Spleen (tissue), 11 donors: ENCODE results near the gene ADAM10. TPM values are rescaled to one million over a fixed set of nuclear protein-coding genes. Genes with fewer than 3 reads are reported as not detected.

Experiments used
- DNase-seq: peaks from one replicate; pipeline ENCODE4 v3.0.0-alpha.2; 2020
- H3K27ac ChIP-seq, 8 donors: fragments of 200-600 bp; sonication (generic) in 7 of 8; 1 replicate in 4 of 8; 2 replicates in 4 of 8; pipeline versions ENCODE4 v1.5.0 to v1.8.0; 2016 to 2021; ENCODE audit warnings: inconsistent platforms in 4 of 8, mild to moderate bottlenecking in 4 of 8, moderate library complexity in 1 of 8
- H3K27me3 ChIP-seq, 7 donors: fragments of 200-600 bp; sonication (generic) in 6 of 7; replicated peaks in 1 of 7; 1 replicate in 4 of 7; 2 replicates in 3 of 7; pipeline versions ENCODE4 v1.5.0 to v1.8.0; 2016 to 2021; ENCODE audit warnings: inconsistent platforms in 3 of 7, mild to moderate bottlenecking in 1 of 7
- H3K36me3 ChIP-seq, 6 donors: fragments of 200-600 bp; sonication (generic) in 5 of 6; 1 replicate in 4 of 6; 2 replicates in 2 of 6; pipeline versions ENCODE4 v1.5.0 to v1.8.0; 2016 to 2021; ENCODE audit warnings: inconsistent platforms in 2 of 6
- H3K4me1 ChIP-seq, 6 donors: fragments of 200-600 bp; sonication (generic) in 5 of 6; 1 replicate in 3 of 6; 2 replicates in 3 of 6; pipeline versions ENCODE4 v1.5.0 to v1.8.0; 2016 to 2021; ENCODE audit warnings: inconsistent platforms in 3 of 6
- H3K4me3 ChIP-seq, 8 donors: fragments of 200-600 bp; sonication (generic) in 7 of 8; 1 replicate in 4 of 8; 2 replicates in 4 of 8; pipeline versions ENCODE4 v1.5.0 to v1.8.0; 2016 to 2021; ENCODE audit warnings: inconsistent platforms in 4 of 8, mild to moderate bottlenecking in 4 of 8, moderate library complexity in 2 of 8
- H3K9me3 ChIP-seq, 8 donors: fragments of 200-600 bp; sonication (generic) in 7 of 8; 1 replicate in 4 of 8; 2 replicates in 4 of 8; pipeline versions ENCODE4 v1.5.0 to v1.8.0; 2016 to 2021; ENCODE audit warnings: inconsistent platforms in 4 of 8
- POLR2A ChIP-seq, 3 donors: fragments of 450-650 bp; IDR thresholded peaks; one replicate each; pipeline ENCODE4 v1.5.1; 2017; ENCODE audit warnings: antibody characterized with exemption in 3 of 3, mild to moderate bottlenecking in 1 of 3
- POLR2AphosphoS5 ChIP-seq, 3 donors: sonication (generic); formaldehyde crosslinking; IDR thresholded peaks; one replicate each; pipeline ENCODE4 v1.5.1; 2017; ENCODE audit warnings: antibody characterized with exemption in 3 of 3
- WGBS, 5 donors: extraction: QIAGEN DNeasy Blood & Tissue Kit in 3 of 5; methylation state at CpG; one replicate each; pipeline versions ENCODE4 v1.1.5 to v1.1.7; 2013 to 2018; 5-methylcytosine and 5-hydroxymethylcytosine counted together
- intact Hi-C: fragments of 100-400 bp; cut with DNase I; formaldehyde crosslinking; loops from one replicate; pipeline ENCODE4 v1.15.0; 2023; ENCODE audit warnings: low total_unique reads
- polyA plus RNA-seq, 3 donors: library from polyadenylated mRNA; stranded (reverse); fragments of 200-250 nt; gene quantifications; one replicate each; pipeline ENCODE4 v1.2.1, GENCODE V29; 2013
- total RNA-seq, 7 donors: library from RNA; depleted of rRNA in 3 of 7; stranded (reverse); fragments of >200 nt in 3 of 7; fragmentation: NEBNext Ultra II Directional in 4 of 7; extraction: Animal tissue kit (Norgen Biotek cat#: 25700) in 4 of 7; gene quantifications; one replicate each; pipeline versions ENCODE4 v1.1.0 to v1.2.1, GENCODE V29; 2016 to 2021
- TF ChIP-seq, protein P1 (sequence below), 11 experiments: fragments of 200-600 bp in 7 of 11; fragments of 450-650 bp in 4 of 11; sonication (generic) in 4 of 11; IDR thresholded peaks in 8 of 11; conservative IDR thresholded peaks in 3 of 11; 1 replicate in 7 of 11; 2 replicates in 4 of 11; pipeline versions ENCODE4 v1.4.0 to v1.8.0; 2016 to 2021; ENCODE audit warnings: antibody characterized with exemption in 11 of 11, inconsistent platforms in 4 of 11, mild to moderate bottlenecking in 1 of 11
- donor health status: healthy with polysubstance abuse.
- donor health status: DM: no; HTN: no; CAD: no; lungs with moderate emphysema.
- donor health status: DM: no; HTN: no; CAD: no.
- donor health status: Bipolar disorder and iron deficiency.
- donor health status: healthy.
- donor health status: DM: no; HTN: no; CAD: no.
- donor health status: DM: yes; HTN: yes; CAD: no.

The ADAM10 gene
- total and polyA plus RNA-seq, 10 donors = 7.6 to 205 (median 123) TPM

DNA sequence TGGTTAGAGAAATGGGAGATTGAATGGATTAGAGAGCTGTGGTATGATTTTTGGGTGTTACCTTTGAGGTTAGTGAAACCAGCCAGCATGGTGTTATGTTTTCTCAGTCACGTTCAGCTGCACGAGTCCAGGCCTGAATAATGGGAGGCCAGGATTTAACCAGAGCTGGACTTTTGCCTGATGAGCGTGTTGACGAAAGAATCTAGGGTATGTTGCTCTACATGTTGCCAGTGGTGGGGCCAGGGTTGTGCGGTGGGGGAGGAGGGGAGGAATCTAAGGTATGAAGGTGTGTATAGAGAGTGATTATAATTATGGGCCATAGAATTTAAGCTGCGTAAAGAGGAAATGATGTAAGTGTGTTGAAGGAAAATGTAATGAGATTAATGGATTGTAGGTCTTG lies 44.4 kb upstream of the ADAM10 start:
- H3K27ac ChIP-seq = no peak overlapping the region
- 88 to 91% (median 90%) methylated on average over 6 of the region's 6 CpGs for WGBS, 5 donors
- DNase-seq = no peak
- H3K36me3 ChIP-seq = peaks cover 0 to 40% (median 3%) of the 10 kb centered on the region in 6 donors
- TF ChIP-seq, protein P1, sequence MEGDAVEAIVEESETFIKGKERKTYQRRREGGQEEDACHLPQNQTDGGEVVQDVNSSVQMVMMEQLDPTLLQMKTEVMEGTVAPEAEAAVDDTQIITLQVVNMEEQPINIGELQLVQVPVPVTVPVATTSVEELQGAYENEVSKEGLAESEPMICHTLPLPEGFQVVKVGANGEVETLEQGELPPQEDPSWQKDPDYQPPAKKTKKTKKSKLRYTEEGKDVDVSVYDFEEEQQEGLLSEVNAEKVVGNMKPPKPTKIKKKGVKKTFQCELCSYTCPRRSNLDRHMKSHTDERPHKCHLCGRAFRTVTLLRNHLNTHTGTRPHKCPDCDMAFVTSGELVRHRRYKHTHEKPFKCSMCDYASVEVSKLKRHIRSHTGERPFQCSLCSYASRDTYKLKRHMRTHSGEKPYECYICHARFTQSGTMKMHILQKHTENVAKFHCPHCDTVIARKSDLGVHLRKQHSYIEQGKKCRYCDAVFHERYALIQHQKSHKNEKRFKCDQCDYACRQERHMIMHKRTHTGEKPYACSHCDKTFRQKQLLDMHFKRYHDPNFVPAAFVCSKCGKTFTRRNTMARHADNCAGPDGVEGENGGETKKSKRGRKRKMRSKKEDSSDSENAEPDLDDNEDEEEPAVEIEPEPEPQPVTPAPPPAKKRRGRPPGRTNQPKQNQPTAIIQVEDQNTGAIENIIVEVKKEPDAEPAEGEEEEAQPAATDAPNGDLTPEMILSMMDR (IDR thresholded peaks at IDR 0.05 in 8 of 11, conservative IDR thresholded peaks at IDR 0.05 in 3 of 11) = no peak
- TF ChIP-seq POLR2A (IDR thresholded peaks at IDR 0.05) = no peak
- no peak for TF ChIP-seq POLR2AphosphoS5 (IDR thresholded peaks at IDR 0.05)
- H3K4me3 ChIP-seq = no peak overlapping the region
- no peaks in the 10 kb centered on the region for H3K9me3 ChIP-seq
- H3K27me3 ChIP-seq = no peaks in the 10 kb centered on the region
- intact Hi-C loops = no loop called here
- H3K4me1 ChIP-seq = peaks cover 0 to 11% (median 5%) of the 10 kb centered on the region in 6 donors

DNA sequence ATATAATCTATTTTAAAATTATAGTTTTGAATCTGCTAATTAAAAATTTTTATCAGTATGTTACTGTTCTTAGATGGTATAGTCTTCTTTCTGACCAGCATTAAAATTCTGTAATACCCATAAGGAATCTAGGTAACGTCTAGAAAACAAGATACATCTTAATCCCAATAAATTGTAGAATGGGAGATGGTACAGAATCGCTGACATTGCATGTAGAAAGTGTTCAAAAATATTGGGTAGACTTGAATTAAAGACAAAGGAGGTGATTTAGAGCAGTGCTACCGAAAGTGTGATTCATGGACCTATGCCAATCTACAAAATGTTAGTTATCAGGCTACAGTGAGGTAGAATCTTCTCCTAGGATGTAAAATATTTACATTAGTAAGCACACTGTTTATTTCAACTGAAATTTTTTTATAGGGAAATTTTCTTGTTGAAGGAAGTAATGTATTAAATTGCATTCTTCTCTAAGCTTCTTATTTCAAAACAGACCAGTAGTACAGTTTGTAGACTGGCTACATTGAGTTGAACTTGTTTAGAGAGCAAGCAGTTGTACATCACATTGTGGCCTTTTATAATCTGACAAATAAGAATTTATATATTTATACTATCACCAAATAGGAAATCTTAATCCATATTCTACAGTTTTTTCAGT lies 38.7 kb upstream of the ADAM10 start:
- H3K27me3 ChIP-seq = no peaks in the 10 kb centered on the region
- no peak for TF ChIP-seq POLR2AphosphoS5 (IDR thresholded peaks at IDR 0.05)
- TF ChIP-seq, protein P1 (IDR thresholded peaks at IDR 0.05 in 8 of 11, conservative IDR thresholded peaks at IDR 0.05 in 3 of 11) = no peak
- no peaks in the 10 kb centered on the region for H3K4me1 ChIP-seq
- H3K9me3 ChIP-seq = no peaks in the 10 kb centered on the region
- DNase-seq = no peak
- peaks cover 0 to 55% (median 7%) of the 10 kb centered on the region in 6 donors for H3K36me3 ChIP-seq
- no peak overlapping the region for H3K27ac ChIP-seq
- intact Hi-C loops = no loop called here
- 94 to 99% (median 96%) methylated on average over 3 of the region's 3 CpGs for WGBS, 5 donors
- H3K4me3 ChIP-seq = no peak overlapping the region

DNA sequence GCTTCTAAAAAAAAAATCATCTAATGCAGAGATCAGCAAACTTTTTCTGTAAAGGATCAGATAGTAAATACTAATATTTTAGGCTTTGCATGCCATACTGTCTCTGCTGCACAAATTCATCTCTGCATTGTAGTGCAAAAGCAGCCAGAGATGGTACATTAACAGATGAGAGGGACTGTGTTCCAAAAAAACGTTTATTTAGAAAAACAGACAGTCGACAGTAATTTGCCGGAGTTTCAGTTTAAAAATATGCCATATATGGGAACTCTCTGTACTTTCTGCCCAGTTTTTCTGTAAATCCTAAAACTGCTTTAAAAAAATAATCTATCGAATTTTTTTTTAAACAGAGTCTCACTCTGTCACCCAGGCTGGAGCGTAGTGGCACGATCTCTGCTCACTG lies 35.8 kb upstream of the ADAM10 start:
- Histone ChIP-seq H3K36me3 (peaks cover 0 to 44% (median 7%) of the 10 kb centered on the region in 6 donors), H3K9me3 (no peaks in the 10 kb centered on the region), H3K4me3 (no peak overlapping the region), H3K27ac (no peak overlapping the region), H3K27me3 (no peaks in the 10 kb centered on the region), H3K4me1 (no peaks in the 10 kb centered on the region)
- TF ChIP-seq POLR2A (IDR thresholded peaks at IDR 0.05) = no peak
- TF ChIP-seq POLR2AphosphoS5 (IDR thresholded peaks at IDR 0.05) = no peak
- TF ChIP-seq, protein P1 (IDR thresholded peaks at IDR 0.05 in 8 of 11, conservative IDR thresholded peaks at IDR 0.05 in 3 of 11) = no peak
- intact Hi-C loops = no loop called here
- WGBS, 5 donors = 77 to 90% (median 81%) methylated on average over 6 of the region's 6 CpGs
- no peak for DNase-seq

DNA sequence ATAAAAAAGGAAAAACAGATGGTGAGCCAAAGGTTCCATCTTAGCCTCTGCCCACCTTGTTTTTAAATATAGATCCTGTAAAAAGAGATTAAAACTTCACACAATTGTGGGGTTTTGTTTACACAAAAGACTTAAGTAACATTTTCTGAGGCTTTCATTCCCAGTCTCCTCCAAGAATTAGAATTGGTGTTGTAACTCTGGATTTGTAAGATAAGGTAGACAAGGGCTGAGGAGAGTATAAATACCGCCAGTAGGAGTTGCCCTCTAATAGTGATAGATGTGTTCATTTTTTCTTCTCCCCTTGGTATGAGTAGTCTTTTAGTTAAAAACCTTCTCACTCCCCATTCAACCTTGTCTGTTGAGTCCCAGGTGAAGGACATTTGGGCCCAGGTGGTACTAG lies 30.0 kb upstream of the ADAM10 start:
- intact Hi-C loops = loop anchor here (10.0 kb wide), 1 partner anchor 155 kb away; the partner anchor contains the start of gene SLTM
- no peak for TF ChIP-seq POLR2AphosphoS5 (IDR thresholded peaks at IDR 0.05)
- no peak for TF ChIP-seq POLR2A (IDR thresholded peaks at IDR 0.05)
- TF ChIP-seq, protein P1 (IDR thresholded peaks at IDR 0.05 in 8 of 11, conservative IDR thresholded peaks at IDR 0.05 in 3 of 11) = no peak
- WGBS, 5 donors = 85 to 100% (median 100%) methylated on average over 1 of the region's 1 CpG
- Histone ChIP-seq H3K4me1 (peaks cover 15 to 41% (median 24%) of the 10 kb centered on the region in 6 donors), H3K27ac (no peak overlapping the region), H3K9me3 (no peaks in the 10 kb centered on the region), H3K4me3 (no peak overlapping the region), H3K36me3 (peaks cover 0 to 33% (median 0%) of the 10 kb centered on the region in 6 donors), H3K27me3 (no peaks in the 10 kb centered on the region)
- no peak for DNase-seq
